Measurements from ENCODE around the gene PI4K2A.
A peak's percentile ranks its signal among the peaks of the same experiment; 100 is the strongest.

The PI4K2A gene

DNA sequence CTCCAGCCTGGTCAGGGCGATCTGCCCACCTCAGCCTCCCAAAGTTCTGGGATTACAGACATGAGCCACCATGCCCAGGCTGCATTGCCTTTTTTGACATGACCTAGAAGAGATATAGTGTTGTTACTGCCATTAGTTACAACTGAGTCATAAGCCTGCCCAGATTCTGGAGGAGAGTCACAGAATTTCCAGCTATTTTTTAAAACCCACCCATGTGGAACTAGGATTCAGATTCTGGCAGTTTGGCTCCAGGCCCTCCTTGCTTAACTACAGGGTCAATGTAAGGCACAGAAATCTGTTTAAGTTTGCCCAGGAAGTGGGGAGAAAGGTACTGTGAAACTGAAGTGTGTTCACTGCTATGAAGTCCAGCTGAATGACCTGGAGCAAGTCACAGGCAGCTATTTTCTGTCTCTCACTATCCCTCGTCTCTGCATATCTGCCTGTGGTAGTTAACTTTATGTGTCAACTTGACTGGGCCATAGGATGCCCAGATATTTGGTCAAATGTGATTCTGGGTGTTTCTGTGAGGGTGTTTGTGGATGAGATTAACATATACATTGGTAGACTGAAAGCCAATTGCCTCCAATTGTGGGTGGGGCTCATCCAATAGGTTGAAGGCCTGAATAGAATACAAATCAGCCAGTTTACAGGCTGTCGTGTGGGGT, 64.7 kb downstream of the PI4K2A start:
- H3K4me3 ChIP-seq (ENCODE audit: low read depth, low read length) = no peak overlapping the region
- H3K4me1 ChIP-seq = 0 out of 2 replicates have a peak, but pooled peaks cover 2% of the 10 kb centered on the region
- no peaks in the 10 kb centered on the region for H3K9me3 ChIP-seq
- no peak for DNase-seq
- H3K36me3 ChIP-seq = no peaks in the 10 kb centered on the region
- H3K27me3 ChIP-seq = no peaks in the 10 kb centered on the region
- TF ChIP-seq, protein P1, sequence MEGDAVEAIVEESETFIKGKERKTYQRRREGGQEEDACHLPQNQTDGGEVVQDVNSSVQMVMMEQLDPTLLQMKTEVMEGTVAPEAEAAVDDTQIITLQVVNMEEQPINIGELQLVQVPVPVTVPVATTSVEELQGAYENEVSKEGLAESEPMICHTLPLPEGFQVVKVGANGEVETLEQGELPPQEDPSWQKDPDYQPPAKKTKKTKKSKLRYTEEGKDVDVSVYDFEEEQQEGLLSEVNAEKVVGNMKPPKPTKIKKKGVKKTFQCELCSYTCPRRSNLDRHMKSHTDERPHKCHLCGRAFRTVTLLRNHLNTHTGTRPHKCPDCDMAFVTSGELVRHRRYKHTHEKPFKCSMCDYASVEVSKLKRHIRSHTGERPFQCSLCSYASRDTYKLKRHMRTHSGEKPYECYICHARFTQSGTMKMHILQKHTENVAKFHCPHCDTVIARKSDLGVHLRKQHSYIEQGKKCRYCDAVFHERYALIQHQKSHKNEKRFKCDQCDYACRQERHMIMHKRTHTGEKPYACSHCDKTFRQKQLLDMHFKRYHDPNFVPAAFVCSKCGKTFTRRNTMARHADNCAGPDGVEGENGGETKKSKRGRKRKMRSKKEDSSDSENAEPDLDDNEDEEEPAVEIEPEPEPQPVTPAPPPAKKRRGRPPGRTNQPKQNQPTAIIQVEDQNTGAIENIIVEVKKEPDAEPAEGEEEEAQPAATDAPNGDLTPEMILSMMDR (IDR thresholded peaks at IDR 0.05; ENCODE audit: low read depth, low read length) = no peak

DNA sequence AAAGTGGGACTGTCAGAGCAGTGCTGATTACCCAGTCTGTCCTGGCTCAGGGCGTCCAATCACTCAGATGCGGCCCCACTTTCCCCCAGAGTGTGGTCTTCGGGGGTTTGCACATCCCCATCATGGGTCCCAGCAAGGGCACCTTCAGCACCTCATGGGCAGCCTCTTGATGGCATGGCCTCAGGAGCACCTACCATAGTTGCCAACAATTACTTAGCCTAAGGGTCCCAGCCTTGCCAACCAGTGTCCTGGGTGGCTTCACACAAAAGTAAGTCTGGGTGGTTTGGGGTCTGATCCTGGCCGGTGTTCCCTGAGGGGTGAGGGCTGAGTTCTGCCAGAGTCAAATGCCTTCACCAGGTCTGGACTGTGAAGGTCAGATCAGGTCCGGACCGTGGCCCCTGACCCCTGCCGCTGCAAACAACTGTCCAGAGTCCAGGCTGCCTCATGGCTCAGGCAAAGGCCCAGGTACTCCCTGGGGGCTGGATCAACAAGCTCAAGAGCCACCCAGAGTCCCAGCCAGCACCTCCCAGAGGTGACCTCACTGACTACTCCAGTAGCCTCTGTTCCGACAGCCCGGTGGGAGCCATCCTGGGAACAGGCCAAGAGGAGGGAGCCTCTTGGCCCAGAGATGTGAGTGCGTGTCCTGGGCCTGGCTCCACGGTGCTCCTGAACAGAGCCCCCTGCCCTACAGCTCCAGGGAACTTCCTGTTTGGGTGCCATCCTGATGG, 66.8 kb downstream of the PI4K2A start:
- Histone ChIP-seq H3K27me3 (no peaks in the 10 kb centered on the region), H3K36me3 (no peaks in the 10 kb centered on the region), H3K4me1 (no peaks in the 10 kb centered on the region), H3K4me3 (ENCODE audit: low read depth, low read length) (no peak overlapping the region), H3K9me3 (no peaks in the 10 kb centered on the region)
- DNase-seq = no peak
- TF ChIP-seq, protein P1 (IDR thresholded peaks at IDR 0.05; ENCODE audit: low read depth, low read length) = no peak

DNA sequence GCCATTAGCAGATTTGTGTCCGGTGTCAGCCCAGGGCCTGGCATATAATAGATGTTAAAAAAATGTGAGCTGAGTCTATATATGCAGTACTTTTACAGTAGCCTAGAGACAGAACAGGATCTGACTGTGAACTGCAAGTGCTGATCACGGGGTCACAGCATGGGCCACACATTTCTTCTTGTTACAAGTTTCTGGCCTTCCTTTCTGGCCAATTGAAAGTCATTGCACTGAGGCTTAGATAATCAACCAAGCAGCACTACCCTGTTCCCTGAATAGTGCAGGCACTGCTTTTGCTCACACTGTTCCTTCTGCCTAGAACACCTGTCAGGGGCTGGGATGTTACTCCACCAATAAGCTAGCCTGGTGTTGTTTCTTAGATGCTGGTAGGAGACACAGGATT, 67.7 kb downstream of the PI4K2A start:
- no peaks in the 10 kb centered on the region for H3K36me3 ChIP-seq
- TF ChIP-seq, protein P1 (IDR thresholded peaks at IDR 0.05; ENCODE audit: low read depth, low read length) = no peak
- no peaks in the 10 kb centered on the region for H3K9me3 ChIP-seq
- H3K4me3 ChIP-seq (ENCODE audit: low read depth, low read length) = no peak overlapping the region
- H3K4me1 ChIP-seq = peaks cover 4% of the 10 kb centered on the region; the same call in 1 of the 2 replicates
- H3K27me3 ChIP-seq = no peaks in the 10 kb centered on the region
- no peak for DNase-seq

DNA sequence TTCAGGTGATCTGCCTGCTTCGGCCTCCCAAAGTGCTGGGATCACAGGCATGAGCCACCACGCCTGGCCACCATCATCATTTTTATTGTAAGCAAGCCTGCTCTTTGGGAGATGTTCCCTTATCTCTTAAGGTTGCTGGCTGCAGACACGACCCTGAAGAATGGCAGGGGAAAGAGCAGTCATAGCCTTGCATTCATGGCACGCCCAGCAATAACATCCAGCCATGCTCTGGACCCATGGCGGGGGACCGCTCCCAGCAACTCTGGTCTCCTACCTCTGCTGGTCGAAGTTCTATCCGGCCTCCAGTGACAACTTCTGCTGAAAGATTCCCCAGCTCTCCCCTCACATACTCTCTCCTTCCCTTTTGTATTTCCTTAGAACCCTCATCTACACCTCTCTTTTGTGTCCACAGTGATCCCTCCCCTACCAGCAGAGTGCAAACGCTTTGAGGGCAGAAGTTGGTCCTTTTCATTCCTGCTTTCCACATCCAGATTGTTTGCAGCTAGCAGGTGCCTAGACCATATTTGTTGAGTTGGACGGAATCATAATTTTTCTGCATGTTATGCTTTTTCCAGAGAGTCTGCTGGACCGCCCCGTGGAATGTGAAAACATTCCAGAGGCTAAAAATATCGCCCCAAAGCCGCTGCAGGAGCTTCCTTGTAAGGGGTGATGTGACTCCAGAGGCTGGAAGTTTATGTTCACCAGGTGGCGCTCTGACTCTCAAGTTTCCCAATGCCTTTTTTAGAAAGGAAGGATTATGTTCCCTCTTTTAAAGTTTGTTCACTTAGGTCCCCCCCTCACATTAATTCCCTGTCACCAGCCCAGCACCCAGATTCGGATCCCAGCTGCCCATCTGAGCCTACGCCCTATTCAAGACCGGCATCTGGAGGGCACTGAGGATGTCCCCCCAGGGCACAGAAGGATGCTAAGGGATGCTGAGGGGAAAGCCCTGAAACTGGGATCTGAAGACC, 68.8 kb downstream of the PI4K2A start:
- Histone ChIP-seq H3K9me3 (no peaks in the 10 kb centered on the region), H3K27me3 (no peaks in the 10 kb centered on the region), H3K4me3 (ENCODE audit: low read depth, low read length) (no peak overlapping the region), H3K4me1 (peaks cover 4% of the 10 kb centered on the region; the same call in 1 of the 2 replicates), H3K36me3 (no peaks in the 10 kb centered on the region)
- peak; percentile 61 for DNase-seq
- TF ChIP-seq, protein P1 (IDR thresholded peaks at IDR 0.05; ENCODE audit: low read depth, low read length) = peak; percentile 67

DNA sequence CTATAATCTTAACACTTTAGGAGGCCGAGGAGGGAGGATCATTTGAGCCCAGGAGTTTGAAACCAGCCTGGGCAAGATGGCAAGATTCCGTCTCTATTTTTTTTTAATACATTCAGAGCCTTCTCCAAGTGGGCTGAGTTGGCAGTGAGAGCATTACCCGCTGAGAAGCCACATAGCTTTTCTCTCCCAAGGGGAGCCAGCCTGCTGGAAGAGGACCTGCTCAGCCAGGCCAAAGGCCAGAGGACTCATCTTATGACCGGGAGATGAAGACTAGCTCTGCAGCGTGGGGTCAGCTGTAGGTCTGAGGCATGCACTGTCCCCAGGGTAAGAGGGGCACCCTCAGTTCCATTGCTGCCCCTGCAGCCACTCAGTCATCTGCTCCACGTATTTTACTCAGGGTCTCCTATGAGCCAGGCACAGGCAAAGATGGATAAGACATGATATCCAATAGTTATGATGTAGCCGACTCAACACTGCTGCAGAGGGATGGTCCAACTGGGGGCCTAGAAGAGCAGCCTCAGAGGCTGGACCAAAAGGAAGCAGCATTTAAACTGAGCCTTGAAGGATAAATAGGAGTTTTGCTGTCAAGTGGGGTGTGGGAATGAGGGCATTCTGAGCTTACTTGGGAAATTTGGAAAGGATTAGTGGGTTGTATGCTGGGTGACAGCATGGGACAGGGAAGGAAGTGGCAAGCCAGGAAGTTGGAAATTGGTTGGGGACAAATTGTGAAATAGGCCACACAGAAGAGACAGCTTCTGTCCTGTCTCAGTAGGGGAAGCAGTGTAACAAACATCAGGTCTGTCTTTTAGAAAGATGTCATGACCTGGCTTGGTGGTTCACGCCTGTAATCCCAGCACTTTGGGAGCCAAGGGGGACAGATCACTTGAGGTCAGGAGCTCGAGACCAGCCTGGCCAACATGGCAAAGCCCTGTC, 71.4 kb downstream of the PI4K2A start:
- no peaks in the 10 kb centered on the region for H3K36me3 ChIP-seq
- no peaks in the 10 kb centered on the region for H3K27me3 ChIP-seq
- H3K4me3 ChIP-seq (ENCODE audit: low read depth, low read length) = no peak overlapping the region
- TF ChIP-seq, protein P1 (IDR thresholded peaks at IDR 0.05; ENCODE audit: low read depth, low read length) = no peak
- peaks cover 7% of the 10 kb centered on the region for H3K4me1 ChIP-seq
- DNase-seq = no peak
- H3K9me3 ChIP-seq = no peaks in the 10 kb centered on the region

Data from BE2C (cell line).